Stimulated activated CD4-positive, alpha-beta T cell treated with anti-CD3 and anti-CD28 coated beads, Interleukin-12 subunit alpha, Interleukin-12 subunit beta, amount 100 ng/mL, for 24 hours (primary cell): ENCODE measurements around the gene ZNF710.
A peak's percentile ranks its signal among the peaks of the same experiment; 100 is the strongest.

Source experiments
- DNase-seq, 2 experiments: peaks; one replicate each; pipeline ENCODE4 v3.0.0-alpha.2; 2020; ENCODE audit warnings: low read depth in 2 of 2

ZNF710 gene

DNA sequence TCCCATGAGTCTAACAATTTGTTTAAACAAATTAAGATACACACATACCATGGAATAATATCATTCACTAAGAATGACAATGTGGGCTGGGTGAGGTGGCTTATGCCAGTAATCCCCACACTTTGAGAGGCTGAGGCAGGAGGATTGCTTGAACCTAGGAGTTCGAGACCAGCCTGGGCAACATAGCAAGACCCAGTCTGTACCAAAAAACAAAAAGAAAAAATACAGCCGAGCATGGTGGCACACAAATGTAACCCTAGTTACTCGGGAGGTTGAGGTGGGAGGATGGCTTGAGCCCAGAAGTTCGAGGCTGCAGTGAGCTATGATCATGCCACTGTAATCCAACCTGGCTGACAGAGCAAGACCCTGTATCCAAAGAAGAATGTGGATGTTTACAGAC, 4.0 kb upstream of the ZNF710 start:
- DNase-seq = no peak

DNA sequence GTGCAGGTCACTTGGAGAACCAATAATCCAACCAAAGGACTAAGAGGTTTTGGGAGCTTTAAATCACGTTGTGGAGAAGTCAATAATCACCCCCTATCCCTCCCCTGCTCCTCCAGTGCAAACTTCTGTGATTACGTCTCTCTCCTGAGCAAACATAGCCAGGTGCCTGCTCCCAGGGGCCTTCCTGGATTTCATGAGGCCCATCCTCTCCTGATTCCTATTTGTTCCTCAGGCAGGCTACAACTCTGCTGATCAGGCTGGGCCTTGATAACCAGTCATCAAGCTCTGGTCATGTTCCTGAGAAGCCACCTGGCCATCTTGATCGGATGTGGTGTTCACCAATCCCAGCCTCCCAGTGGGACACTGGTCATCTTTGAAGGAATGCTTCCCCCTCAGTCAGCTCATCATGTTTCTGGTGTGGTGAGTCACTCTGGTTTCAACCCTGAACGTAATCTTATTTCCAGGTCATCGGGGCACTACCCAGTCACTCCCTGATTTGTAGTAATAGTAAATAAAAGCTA, 2.9 kb upstream of the ZNF710 start:
- DNase-seq = no peak

DNA sequence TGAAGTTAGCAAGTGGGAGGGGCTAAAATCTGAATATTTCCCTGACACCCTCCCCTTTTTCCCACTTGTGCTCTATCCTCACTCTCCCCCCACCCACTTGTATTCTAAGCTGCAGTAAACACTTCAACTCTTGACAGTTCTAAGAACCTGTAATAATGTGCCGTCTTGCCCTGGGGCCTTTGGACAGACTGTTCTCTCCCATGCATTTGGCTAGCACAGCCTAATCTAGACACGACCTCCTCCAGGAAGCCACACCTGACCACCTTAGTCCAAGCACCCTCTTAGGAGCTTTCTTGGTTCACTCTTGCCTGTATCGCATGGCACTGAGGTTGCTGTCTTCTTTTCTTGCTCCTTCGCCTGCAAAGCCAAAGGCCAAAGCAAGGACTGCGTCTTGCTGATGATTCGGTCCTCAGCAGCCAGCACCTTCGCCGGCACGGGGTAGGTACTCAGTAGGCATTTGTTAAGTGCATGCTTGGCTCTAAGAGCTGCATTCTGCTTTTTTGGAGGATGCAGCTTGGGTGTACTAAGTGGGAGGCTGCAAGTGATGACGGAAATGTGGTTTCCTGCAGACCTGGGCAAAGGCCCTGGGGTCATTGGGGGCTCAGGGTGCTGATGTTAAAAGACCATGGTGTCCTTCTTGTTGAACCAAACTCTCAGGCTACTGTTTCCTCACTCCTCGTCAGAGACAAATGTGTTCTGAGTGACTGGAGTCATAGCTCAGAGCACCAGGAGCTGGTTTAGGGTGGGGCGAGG, 2.0 kb upstream of the ZNF710 start:
- DNase-seq = no peak

DNA sequence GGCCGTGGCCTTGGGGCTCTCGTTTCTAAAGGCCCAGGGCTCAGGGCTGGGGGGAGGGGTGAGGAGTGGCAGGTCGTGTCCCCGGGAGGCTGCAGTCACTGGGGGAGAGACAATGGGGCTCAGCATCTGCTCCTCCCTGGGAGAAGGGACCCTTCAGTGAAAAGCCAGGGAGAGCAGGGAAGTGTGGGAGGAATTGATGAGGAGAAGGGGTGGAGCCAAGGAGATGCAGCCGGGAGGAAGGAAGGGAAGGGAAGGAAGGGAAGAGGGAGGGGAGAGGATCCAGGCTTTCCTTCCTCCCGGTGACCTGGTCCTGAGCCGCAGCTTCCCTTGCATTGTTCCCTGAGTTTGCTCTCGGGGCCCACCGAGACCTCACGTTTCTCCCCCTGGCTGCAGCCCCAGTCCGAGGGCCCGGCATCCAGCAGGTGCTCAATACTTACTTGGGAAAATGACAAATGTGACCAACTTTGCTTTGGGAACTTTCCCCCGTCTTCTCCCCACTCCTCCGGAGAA, 1.4 kb upstream of the ZNF710 start:
- no peak for DNase-seq

DNA sequence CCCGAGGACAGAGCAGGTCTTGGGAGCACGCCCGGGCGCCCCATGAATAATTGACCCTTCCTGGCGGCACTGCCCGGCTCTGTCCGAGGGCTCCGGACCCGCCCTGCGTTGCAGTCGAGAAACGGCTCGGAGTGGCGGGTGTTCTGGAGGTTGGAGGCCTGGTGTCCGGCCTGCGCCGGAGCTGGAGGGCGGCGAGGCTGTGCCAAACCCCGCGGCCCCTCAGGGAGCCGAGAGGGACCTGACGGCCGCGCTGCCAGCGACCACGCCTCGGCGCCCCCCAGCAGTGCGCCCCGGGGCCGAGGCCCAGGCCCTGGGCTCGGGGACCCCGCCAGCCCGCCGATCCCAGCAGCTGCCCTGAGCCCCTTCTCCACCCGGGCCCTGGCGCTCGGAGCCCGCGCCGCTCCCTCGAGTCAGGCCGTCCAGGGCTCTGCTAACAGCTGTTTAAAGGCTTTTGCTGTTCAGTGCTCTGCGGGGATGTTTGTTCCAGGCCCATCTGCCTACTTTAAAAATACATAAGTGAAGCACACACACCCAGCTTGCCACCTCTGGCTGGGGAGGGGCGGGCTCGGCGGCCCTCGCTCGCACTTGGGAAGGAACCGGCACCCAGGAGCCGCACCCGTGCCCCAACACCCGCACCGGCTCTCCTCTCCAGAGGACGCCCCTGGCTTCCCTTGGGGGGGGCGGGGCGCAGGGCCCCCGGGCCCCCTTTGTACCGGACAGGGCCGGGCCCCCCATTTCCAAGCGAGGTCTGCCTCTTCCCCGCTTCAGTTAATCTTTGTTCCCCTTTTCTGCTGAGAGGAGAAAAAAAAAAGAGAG, 730 bp upstream of the ZNF710 start:
- no peak for DNase-seq

DNA sequence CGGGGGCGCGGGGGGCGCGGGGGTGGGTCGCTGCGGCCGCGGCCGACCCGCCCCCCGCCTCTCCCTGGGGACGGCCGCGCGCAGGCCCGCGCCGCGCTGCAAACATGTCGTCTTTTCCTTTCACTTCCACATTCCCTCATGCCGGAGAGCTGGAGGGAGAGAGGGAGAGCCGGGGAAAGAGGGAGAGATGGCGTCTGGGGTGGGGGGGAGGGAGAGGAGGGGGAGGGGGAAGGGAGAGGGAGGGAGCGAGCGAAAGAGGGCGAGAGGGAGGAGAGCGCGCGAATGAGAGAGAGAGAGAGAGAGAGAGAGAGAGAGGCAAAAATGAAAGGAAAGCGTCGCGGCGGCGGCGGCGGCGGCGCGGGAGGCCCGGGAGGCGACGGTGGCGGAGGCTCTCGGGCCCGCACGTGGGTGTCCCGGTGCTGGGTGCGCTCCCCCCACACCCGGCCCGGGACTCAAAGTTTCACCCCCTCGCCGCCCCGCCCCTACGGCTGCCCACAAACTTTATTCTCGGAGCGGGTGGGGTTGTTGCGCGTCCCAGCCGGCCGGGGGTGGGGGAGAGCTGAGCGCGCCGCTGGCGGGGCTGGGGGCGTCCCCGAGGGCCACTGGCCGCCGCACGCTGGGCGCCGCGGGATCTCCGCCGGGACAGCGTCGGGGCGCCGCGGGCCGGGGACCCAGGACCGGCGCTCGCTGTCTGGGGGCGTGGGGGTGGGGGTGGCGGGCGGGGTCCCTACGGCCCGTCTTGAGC, 731 bp downstream of the ZNF710 start:
- peak; percentile 42 to 53 for DNase-seq

DNA sequence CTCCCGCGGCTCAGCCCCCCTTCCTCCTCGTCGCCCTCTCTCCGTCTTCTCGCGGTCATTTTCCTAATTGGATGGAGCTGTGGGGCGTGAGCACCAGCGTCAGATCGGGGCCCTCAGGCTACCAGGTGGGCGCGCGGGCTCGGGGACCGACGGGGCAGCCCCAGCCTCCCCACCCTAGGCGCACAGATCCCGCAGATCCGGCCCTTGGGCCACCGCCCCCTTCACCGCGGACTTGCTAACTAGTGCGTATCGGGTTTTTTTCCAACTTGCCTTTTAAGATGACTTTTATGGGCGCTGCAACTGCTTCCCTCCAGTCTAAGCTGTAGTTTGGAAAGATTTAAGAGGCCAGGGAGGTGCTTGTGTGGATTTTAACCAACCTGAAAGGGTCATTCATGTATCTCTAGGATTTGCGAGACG, 1.3 kb downstream of the ZNF710 start:
- DNase-seq = peak in 1 of 2 experiments; percentile 41

DNA sequence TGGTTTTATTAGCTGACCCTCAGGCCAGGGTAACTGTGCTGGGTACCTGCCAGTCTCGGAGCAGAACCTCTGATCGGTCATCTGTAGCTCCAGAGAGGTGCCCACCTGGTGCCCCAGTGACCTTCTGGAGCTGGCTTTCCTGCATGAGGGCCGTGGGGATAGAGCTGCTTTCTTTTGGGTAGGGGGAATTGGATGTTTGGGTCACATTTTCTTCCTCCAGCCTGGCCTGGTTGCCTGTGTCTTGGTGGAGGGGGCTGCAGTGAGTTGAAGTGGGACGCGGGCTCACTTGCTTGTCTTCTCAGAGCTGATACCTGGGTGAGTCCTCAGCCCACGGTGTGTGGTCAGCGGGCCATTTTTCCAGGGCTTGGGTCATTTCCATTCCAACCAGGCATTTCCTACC, 2.6 kb downstream of the ZNF710 start:
- no peak for DNase-seq

DNA sequence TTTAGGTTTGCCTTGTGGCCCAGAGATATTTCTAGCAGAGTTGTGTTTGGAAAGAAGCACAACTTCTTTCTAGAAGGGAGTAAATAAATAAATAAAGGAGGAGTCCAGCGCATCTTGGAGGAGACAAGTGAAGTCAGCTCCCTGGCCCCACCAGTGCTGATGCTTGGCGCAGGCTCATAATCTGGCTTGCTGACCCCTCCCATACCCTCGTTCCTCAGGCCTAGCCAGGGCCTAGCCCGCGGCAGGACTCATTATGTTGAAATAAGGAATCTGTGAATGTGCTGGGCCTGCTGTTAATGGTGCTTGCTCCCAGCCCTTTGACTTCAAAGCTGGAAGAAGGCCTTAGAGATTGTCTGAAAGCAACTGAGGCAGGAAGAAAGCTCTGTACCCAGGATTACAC, 3.1 kb downstream of the ZNF710 start:
- DNase-seq = no peak

DNA sequence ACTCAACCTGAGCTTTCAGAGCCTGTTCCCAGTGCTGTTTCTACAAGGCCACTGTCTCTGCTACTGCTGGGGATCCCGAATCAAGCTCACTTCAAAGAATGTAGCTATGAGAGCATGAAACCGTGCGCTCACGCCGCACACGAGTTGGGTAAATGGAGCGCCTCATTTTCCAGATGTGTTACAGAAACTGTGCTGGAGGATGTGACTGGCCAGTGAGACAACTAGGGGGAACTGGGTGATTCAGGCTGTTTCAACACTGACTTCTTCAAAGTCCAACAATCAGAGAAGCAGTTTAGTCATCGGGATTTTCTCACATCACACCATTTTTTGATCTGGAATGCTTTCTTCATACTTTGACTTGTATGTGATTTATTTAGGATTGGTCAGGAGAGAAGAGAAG, 3.5 kb downstream of the ZNF710 start:
- DNase-seq = peak; percentile 19 to 37

DNA sequence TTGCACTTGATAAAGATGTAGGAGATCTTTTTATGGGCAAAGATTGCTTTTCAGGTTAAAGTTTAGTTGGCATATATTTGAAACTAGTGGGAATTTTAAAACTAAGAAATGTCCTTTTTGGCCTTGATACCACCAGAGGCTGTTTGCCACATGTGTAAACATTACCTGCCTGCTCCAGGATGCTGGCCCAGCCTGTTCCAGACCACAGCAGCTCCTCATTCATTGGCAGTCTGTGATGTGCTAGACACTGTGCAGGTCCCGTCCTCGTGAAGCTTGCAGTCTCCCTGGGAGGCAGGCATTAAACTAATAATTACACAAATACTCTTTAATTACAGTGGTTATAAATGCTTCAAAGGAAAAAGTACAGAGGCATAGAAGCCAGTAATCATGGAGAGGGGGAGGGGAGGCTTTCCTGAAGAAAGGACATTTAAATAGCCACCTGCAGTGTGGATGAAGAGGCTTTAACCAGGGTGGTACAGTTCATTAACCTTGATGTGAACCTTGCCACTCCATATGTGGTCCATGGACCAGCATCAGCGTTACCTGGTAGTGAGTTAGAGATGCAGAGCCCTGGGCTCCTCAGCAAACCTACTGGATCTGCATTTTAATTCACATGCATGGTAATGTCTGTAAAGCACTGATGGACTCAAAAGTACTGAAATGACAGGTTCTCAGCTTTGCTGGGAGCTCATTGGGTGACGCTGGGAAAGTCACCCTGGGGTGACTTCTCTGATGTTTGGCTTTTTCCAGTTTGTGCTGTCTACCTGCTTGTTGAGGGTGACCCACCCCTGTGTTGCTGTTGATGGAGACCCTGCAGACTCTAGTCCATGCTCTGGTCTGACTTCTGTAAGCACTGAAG, 5.3 kb downstream of the ZNF710 start:
- DNase-seq = no peak

DNA sequence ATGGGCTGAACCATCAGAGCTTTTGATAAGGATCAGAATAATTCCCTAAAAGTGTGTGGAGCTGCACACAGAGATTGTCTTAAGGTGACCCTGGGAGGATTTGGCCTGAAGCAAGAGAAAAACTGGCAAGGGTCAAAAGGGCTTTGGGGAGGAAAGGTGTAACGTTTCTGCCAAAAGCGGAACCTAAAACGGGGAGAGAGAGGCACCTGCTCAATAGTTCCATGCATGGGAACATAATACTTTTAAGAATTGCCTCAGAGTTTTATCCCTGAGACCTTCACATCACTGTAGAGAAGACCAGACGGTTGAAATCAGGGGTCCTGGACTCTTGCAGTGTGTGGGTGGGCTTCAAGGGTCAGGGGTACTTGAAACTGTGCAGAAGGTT, 5.9 kb downstream of the ZNF710 start:
- no peak for DNase-seq

DNA sequence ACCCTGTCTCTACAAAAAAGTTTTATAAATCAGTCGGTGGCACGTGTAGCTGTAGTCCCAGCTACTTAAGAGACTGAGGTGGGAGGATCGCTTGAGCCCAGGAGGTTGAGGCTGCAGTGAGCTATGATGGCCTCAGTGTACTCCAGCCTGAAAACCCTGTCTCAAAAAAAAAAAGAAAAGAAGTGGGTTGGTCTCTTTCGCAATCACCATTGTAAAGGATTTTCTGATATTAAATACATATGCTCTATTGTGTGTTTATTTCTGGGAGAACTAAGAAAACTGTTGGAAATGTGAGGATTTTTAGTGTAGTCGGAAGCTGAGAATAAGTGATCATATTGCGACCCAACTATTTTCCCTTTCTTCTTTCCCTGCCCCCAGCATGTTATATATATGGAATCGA, 7.5 kb downstream of the ZNF710 start:
- DNase-seq = no peak

DNA sequence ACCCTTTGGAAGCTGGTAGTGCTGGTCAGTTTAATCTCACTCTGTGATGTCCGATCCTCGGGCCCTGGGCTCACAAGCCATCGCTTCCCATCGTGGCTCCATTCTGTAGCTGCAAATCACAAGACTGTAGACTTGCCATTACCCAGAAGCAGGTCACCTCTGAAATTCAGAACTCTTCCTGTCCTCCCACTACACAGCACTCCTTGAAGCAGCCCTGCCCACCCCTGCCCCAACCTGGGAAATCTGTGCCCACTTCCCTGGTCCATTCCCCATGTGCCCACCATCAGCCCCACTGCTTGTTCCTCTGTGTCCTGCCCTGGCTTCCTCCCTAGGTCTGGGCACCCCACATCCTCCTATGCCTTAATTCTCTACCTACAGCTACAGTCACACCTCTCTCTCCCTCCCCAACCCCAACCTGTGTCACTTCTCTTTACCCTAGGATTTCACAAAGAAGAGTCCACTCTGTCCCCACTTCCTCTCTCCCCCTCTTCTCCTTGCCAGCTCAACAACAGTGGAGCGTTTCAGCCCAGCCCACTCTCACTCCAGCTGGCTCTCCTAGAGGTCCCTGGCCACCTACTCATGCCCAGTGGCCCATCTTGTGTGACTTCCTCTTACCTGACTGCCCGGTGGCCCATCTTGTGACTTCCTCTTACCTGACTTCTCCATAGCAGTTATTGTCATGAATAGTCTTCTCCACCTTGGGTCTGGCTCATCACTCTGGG, 8.3 kb downstream of the ZNF710 start:
- DNase-seq = no peak

DNA sequence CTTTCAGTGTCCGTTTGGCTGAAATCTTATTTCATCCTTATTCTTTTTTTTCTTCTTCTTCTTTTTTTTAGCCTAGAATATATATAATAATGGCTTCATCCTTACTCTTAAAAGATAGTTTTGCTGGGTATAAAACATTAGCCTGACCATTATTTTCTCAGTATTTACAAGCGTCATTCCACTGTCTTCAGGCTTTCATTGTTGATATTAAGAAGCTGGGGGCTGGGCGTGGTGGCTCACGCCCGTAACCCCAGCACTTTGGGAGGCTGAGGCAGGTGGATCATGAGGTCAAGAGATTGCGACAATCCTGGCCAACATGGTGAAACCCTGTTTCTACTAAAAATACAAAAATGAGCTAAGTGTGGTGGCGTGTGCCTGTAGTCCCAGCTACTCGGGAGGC, 10.6 kb downstream of the ZNF710 start:
- DNase-seq = no peak

DNA sequence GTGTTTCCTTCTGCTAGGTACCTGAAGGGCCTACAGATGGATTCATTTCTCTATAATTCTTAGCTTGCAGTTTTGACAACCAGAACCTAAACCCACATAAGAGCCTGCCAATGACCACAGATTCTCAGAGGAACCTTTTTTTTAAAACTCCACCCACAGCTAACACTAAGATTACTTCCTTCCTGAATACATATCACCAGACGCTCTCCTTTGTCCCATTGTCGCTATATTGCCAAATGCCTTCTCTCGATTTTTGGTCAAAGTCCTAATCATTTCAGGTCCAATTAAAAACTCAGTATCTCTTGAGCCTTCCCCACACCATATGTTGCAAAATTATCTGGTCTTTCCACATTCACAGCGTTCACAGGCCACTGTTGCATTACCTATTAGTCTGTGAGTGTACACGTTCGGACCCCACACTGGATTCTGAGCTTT, 12.4 kb downstream of the ZNF710 start:
- no peak for DNase-seq

DNA sequence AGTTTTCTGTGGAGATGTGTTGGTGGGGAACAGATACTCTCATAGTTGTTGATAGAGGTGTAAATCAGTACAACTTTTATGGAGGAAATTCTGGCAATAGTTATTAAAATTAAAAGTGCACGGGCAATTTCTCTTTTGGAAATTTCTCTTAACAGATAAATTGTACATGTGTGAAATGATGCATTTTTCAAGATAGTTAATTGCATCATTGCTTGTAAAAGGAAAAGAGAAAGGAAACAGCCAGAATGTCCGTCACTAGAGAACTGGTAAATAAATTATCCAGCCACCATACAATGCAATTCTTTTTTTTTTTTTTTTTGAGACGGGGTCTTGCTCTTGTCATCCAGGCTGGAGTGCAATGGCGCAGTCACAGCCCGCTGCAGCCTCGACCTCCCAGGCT, 14.2 kb downstream of the ZNF710 start:
- no peak for DNase-seq

DNA sequence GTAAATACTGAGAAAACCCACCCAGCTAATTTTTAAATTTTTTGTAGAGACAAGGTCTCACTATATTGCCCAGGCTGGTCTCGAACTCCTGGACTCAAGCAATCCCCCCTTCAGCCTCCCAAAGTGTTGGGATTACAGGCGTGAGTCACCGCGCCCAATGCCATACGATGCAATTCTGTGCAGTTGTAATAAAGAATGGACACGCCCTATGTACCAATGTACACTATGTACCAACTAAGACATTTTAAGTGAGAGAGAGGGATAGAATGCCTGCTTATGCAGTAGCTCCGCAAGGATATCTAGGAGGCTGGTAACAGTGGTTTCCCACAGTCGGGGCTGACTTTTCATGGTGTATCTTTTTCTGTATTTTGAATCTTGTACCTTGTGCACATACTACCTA, 14.6 kb downstream of the ZNF710 start:
- no peak for DNase-seq

DNA sequence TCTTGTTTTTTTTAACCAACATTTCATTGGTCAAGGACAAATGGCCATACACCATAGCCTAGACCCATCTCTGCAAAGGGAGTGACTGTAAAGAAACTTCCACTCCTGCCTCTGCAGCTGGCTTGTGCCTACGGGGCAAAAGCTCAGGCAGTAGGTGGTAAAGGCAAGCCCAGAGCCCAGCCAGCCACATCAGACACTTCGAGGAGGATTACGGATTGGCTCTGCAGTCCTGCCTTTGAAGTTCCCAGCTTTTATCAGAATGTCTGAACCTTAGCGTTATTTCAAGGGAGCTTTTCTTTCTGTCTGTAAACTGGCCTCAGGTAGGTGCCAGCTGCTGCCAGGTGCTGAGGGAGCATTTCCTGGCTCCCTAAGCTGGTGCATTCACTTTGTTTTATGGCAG, 15.6 kb downstream of the ZNF710 start:
- DNase-seq = no peak

DNA sequence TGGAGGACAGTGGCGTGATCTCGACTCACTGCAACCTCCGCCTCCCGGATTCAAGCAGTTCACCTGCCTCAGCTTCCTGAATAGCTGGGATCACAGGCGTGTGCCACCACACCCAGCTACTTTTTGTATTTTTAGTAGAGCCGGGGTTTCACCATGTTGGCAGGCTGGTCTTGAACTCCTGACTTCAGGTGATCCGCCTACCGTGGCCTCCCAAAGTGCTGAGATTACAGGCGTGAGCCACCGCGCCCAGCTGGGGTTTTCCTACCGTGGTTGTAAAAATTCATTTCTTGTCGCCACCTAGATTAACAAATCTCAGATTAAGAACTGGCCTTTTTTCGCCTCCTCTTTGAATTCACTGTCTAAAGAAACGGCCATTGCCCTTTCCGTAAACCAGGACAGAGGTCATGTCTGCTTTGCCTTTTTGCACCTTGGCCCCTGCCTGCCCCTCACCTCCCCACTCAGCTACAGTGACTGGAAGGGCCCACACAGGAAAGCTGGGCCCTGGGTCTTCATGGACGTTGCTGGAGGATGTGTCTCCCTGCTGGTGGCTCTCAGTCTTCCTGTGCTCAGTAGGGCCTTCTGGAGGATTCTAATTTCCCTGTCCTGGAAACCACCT, 17.2 kb downstream of the ZNF710 start:
- DNase-seq = no peak
